Uterus (tissue), 4 donors: ENCODE data around the gene CELSR1. TPM values are rescaled to one million over a fixed set of nuclear protein-coding genes. Genes with fewer than 3 reads are reported as not detected.

Experiments
- DNase-seq, 2 donors: peaks; one replicate each; pipeline ENCODE4 v3.0.0-alpha.2; 2019 to 2020
- H3K27ac ChIP-seq, 2 donors: fragments of 200-600 bp; sonication (generic); 1 replicate in 1 of 2; 2 replicates in 1 of 2; pipeline ENCODE4 v1.5.1; 2016 to 2018
- H3K27me3 ChIP-seq, 2 donors: fragments of 200-600 bp; sonication (generic); one replicate each; pipeline ENCODE4 v1.5.1; 2018 to 2019; ENCODE audit warnings: control low read depth in 1 of 2
- H3K36me3 ChIP-seq, 2 donors: fragments of 200-600 bp; sonication (generic); one replicate each; pipeline ENCODE4 v1.5.1; 2019; ENCODE audit warnings: control low read depth in 1 of 2
- H3K4me1 ChIP-seq, 2 donors: fragments of 200-600 bp; sonication (generic); one replicate each; pipeline ENCODE4 v1.5.1; 2018 to 2019; ENCODE audit warnings: control low read depth in 1 of 2
- H3K4me3 ChIP-seq, 2 donors: fragments of 200-600 bp; sonication (generic); 1 replicate in 1 of 2; 2 replicates in 1 of 2; pipeline ENCODE4 v1.5.1; 2018 to 2019; ENCODE audit warnings: mild to moderate bottlenecking in 1 of 2
- H3K9me3 ChIP-seq, 2 donors: fragments of 200-600 bp; sonication (generic); one replicate each; pipeline ENCODE4 v1.5.1; 2019; ENCODE audit warnings: control low read depth in 1 of 2
- CTCF ChIP-seq, 4 experiments: fragments of 200-600 bp in 2 of 4; fragments of 450-650 bp in 2 of 4; sonication (generic) in 2 of 4; IDR thresholded peaks; one replicate each; pipeline ENCODE4 v1.5.1; 2016 to 2019; ENCODE audit warnings: antibody characterized with exemption in 4 of 4, mild to moderate bottlenecking in 2 of 4, moderate library complexity in 1 of 4
- POLR2A ChIP-seq, 2 donors: fragments of 450-650 bp; IDR thresholded peaks; one replicate each; pipeline ENCODE4 v1.6.1; 2016; ENCODE audit warnings: antibody characterized with exemption in 2 of 2, mild to moderate bottlenecking in 1 of 2, moderate library complexity in 1 of 2
- intact Hi-C: fragments of 100-400 bp; cut with DNase I; formaldehyde crosslinking; loops from one replicate; pipeline ENCODE4 v1.15.1; 2023; ENCODE audit warnings: low total_unique reads
- total RNA-seq, 4 donors: library from RNA; depleted of rRNA in 3 of 4; stranded (reverse); fragments of >200 nt in 3 of 4; gene quantifications; one replicate each; pipeline versions ENCODE4 v1.1.0 to v1.2.4, GENCODE V29; 2014 to 2023
- donor health status: DM: yes; HTN: yes; CAD: no.

CELSR1 gene
- total RNA-seq, 4 donors from 2014 or later: 1.5 to 15.8 (median 8.4) TPM

- H3K36me3 ChIP-seq: no peaks in the 10 kb centered on the region
- H3K4me3 ChIP-seq: no peak overlapping the region
- no peaks in the 10 kb centered on the region for H3K4me1 ChIP-seq
- intact Hi-C loops: no loop called here
- no peak overlapping the region for H3K27ac ChIP-seq
- TF ChIP-seq POLR2A (IDR thresholded peaks at IDR 0.05) (no peak), CTCF (IDR thresholded peaks at IDR 0.05) (no peak)
- no peak for DNase-seq
- H3K27me3 ChIP-seq: no peaks in the 10 kb centered on the region
- no peaks in the 10 kb centered on the region for H3K9me3 ChIP-seq
Measured at GRCh38 chr22:46371623-46372226, 165.7 kb downstream of the CELSR1 start.

- no peaks in the 10 kb centered on the region for H3K36me3 ChIP-seq
- H3K27me3 ChIP-seq: no peaks in the 10 kb centered on the region
- intact Hi-C loops: no loop called here
- DNase-seq: no peak
- no peaks in the 10 kb centered on the region for H3K4me1 ChIP-seq
- TF ChIP-seq POLR2A (IDR thresholded peaks at IDR 0.05) (no peak), CTCF (IDR thresholded peaks at IDR 0.05) (no peak)
- no peaks in the 10 kb centered on the region for H3K9me3 ChIP-seq
- H3K27ac ChIP-seq: no peak overlapping the region
- no peak overlapping the region for H3K4me3 ChIP-seq
Measured at GRCh38 chr22:46370584-46371291, 166.7 kb downstream of the CELSR1 start.

GRCh38 chr22:46369716-46370583 is 167.5 kb downstream of the CELSR1 start:
- no peak overlapping the region for H3K27ac ChIP-seq
- TF ChIP-seq POLR2A (IDR thresholded peaks at IDR 0.05): no peak
- no peaks in the 10 kb centered on the region for H3K4me1 ChIP-seq
- H3K27me3 ChIP-seq: no peaks in the 10 kb centered on the region
- H3K4me3 ChIP-seq: no peak overlapping the region
- intact Hi-C loops: loop anchor here (10.0 kb wide), 1 partner anchor 175 kb away; no protein-coding TSS in a partner anchor
- no peaks in the 10 kb centered on the region for H3K9me3 ChIP-seq
- no peak for DNase-seq
- H3K36me3 ChIP-seq: no peaks in the 10 kb centered on the region

GRCh38 chr22:46368871-46369715 is 168.3 kb downstream of the CELSR1 start:
- intact Hi-C loops: loop anchor here (10.0 kb wide), 1 partner anchor 176 kb away; no protein-coding TSS in a partner anchor
- no peak for DNase-seq
- Histone ChIP-seq H3K4me1 (no peaks in the 10 kb centered on the region), H3K9me3 (no peaks in the 10 kb centered on the region), H3K27ac (no peak overlapping the region), H3K27me3 (no peaks in the 10 kb centered on the region), H3K36me3 (no peaks in the 10 kb centered on the region), H3K4me3 (no peak overlapping the region)
- no peak for TF ChIP-seq CTCF (IDR thresholded peaks at IDR 0.05)
- TF ChIP-seq POLR2A (IDR thresholded peaks at IDR 0.05): no peak

- Histone ChIP-seq H3K4me1 (no peaks in the 10 kb centered on the region), H3K27ac (no peak overlapping the region), H3K9me3 (no peaks in the 10 kb centered on the region), H3K27me3 (no peaks in the 10 kb centered on the region), H3K36me3 (no peaks in the 10 kb centered on the region), H3K4me3 (no peak overlapping the region)
- TF ChIP-seq CTCF (IDR thresholded peaks at IDR 0.05) (no peak), POLR2A (IDR thresholded peaks at IDR 0.05) (no peak)
- intact Hi-C loops: loop anchor here (10.0 kb wide), 1 partner anchor 176 kb away; no protein-coding TSS in a partner anchor
- DNase-seq: no peak
Measured at GRCh38 chr22:46368422-46368821, 169.0 kb downstream of the CELSR1 start.
